ENCODE data around the gene UBN1. TPM values are rescaled to one million over a fixed set of nuclear protein-coding genes. Genes with fewer than 3 reads are reported as not detected.
"Not testable (repeated sequence)": the region's sequence is repeated elsewhere in the genome, so short reads cannot be mapped to it uniquely, and the experiment has no call there.

The UBN1 gene
- polyA plus RNA-seq, 1 donor = 38.2 TPM

GRCh38 chr16:4893103-4893862, 46.0 kb downstream of the UBN1 start:
- Histone ChIP-seq H3K27me3 (ENCODE audit: control insufficient read depth, insufficient read depth, low read length) (no peaks in the 10 kb centered on the region), H3K4me3 (ENCODE audit: low read length) (no peak overlapping the region), H3K4me1 (ENCODE audit: control insufficient read depth, insufficient read depth, low read length) (no peaks in the 10 kb centered on the region), H3K9me3 (ENCODE audit: control insufficient read depth, low read depth, low read length) (no peaks in the 10 kb centered on the region), H3K27ac (ENCODE audit: low read length) (no peak overlapping the region), H3K36me3 (ENCODE audit: control insufficient read depth, insufficient read depth, low read length) (peaks cover 79% of the 10 kb centered on the region)
- WGBS (ENCODE audit: insufficient coverage, low lambda C conversion rate) = no CpG with 5 or more reads among the region's 26 CpGs
- DNase-seq = no peak

- Histone ChIP-seq H3K27ac (ENCODE audit: low read length) (no peak overlapping the region), H3K4me3 (ENCODE audit: low read length) (no peak overlapping the region), H3K9me3 (ENCODE audit: control insufficient read depth, low read depth, low read length) (peaks cover 8% of the 10 kb centered on the region), H3K4me1 (ENCODE audit: control insufficient read depth, insufficient read depth, low read length) (no peaks in the 10 kb centered on the region), H3K27me3 (ENCODE audit: control insufficient read depth, insufficient read depth, low read length) (no peaks in the 10 kb centered on the region), H3K36me3 (ENCODE audit: control insufficient read depth, insufficient read depth, low read length) (peaks cover 85% of the 10 kb centered on the region)
- no CpG with 5 or more reads among the region's 22 CpGs for WGBS (ENCODE audit: insufficient coverage, low lambda C conversion rate)
- DNase-seq = no peak
Observed at GRCh38 chr16:4894276-4895150, 47.2 kb downstream of the UBN1 start.

GRCh38 chr16:4895366-4895765, 48.1 kb downstream of the UBN1 start:
- Histone ChIP-seq H3K9me3 (ENCODE audit: control insufficient read depth, low read depth, low read length) (peaks cover 8% of the 10 kb centered on the region), H3K27ac (ENCODE audit: low read length) (no peak overlapping the region), H3K27me3 (ENCODE audit: control insufficient read depth, insufficient read depth, low read length) (no peaks in the 10 kb centered on the region), H3K4me1 (ENCODE audit: control insufficient read depth, insufficient read depth, low read length) (no peaks in the 10 kb centered on the region), H3K4me3 (ENCODE audit: low read length) (no peak overlapping the region), H3K36me3 (ENCODE audit: control insufficient read depth, insufficient read depth, low read length) (peaks cover 77% of the 10 kb centered on the region)
- DNase-seq = no peak
- WGBS (ENCODE audit: insufficient coverage, low lambda C conversion rate) = no CpG with 5 or more reads among the region's 13 CpGs

- H3K9me3 ChIP-seq (ENCODE audit: control insufficient read depth, low read depth, low read length); H3K4me3 ChIP-seq (ENCODE audit: low read length); H3K27me3 ChIP-seq (ENCODE audit: control insufficient read depth, insufficient read depth, low read length); DNase-seq; H3K4me1 ChIP-seq (ENCODE audit: control insufficient read depth, insufficient read depth, low read length); H3K27ac ChIP-seq (ENCODE audit: low read length): not testable (repeated sequence)
- peaks cover 72% of the 10 kb centered on the region for H3K36me3 ChIP-seq (ENCODE audit: control insufficient read depth, insufficient read depth, low read length)
- 100% methylated on average over 1 of the region's 9 CpGs for WGBS (ENCODE audit: insufficient coverage, low lambda C conversion rate)
Observed at GRCh38 chr16:4896761-4897160, 49.5 kb downstream of the UBN1 start.

GRCh38 chr16:4897328-4897727, 50.0 kb downstream of the UBN1 start:
- H3K27ac ChIP-seq (ENCODE audit: low read length) = no peak overlapping the region
- H3K9me3 ChIP-seq (ENCODE audit: control insufficient read depth, low read depth, low read length) = peaks cover 8% of the 10 kb centered on the region
- no peak for DNase-seq
- H3K27me3 ChIP-seq (ENCODE audit: control insufficient read depth, insufficient read depth, low read length) = no peaks in the 10 kb centered on the region
- peaks cover 72% of the 10 kb centered on the region for H3K36me3 ChIP-seq (ENCODE audit: control insufficient read depth, insufficient read depth, low read length)
- H3K4me3 ChIP-seq (ENCODE audit: low read length) = no peak overlapping the region
- no peaks in the 10 kb centered on the region for H3K4me1 ChIP-seq (ENCODE audit: control insufficient read depth, insufficient read depth, low read length)
- no CpG with 5 or more reads among the region's 7 CpGs for whole genome bisulfite sequencing (ENCODE audit: insufficient coverage, low lambda C conversion rate)

GRCh38 chr16:4898811-4899473, 51.7 kb downstream of the UBN1 start:
- Histone ChIP-seq H3K36me3 (ENCODE audit: control insufficient read depth, insufficient read depth, low read length) (peaks cover 66% of the 10 kb centered on the region), H3K4me1 (ENCODE audit: control insufficient read depth, insufficient read depth, low read length) (no peaks in the 10 kb centered on the region), H3K9me3 (ENCODE audit: control insufficient read depth, low read depth, low read length) (peaks cover 8% of the 10 kb centered on the region), H3K27ac (ENCODE audit: low read length) (no peak overlapping the region), H3K4me3 (ENCODE audit: low read length) (no peak overlapping the region), H3K27me3 (ENCODE audit: control insufficient read depth, insufficient read depth, low read length) (no peaks in the 10 kb centered on the region)
- WGBS (ENCODE audit: insufficient coverage, low lambda C conversion rate) = no CpG with 5 or more reads among the region's 28 CpGs
- DNase-seq = no peak

- no peak for DNase-seq
- no CpG with 5 or more reads among the region's 6 CpGs for WGBS (ENCODE audit: insufficient coverage, low lambda C conversion rate)
- H3K36me3 ChIP-seq (ENCODE audit: control insufficient read depth, insufficient read depth, low read length) = peaks cover 65% of the 10 kb centered on the region
- no peaks in the 10 kb centered on the region for H3K27me3 ChIP-seq (ENCODE audit: control insufficient read depth, insufficient read depth, low read length)
- no peaks in the 10 kb centered on the region for H3K4me1 ChIP-seq (ENCODE audit: control insufficient read depth, insufficient read depth, low read length)
- H3K9me3 ChIP-seq (ENCODE audit: control insufficient read depth, low read depth, low read length) = peaks cover 8% of the 10 kb centered on the region
- H3K4me3 ChIP-seq (ENCODE audit: low read length) = no peak overlapping the region
- H3K27ac ChIP-seq (ENCODE audit: low read length) = no peak overlapping the region
Observed at GRCh38 chr16:4899474-4899846, 52.2 kb downstream of the UBN1 start.

GRCh38 chr16:4900036-4900435, 52.8 kb downstream of the UBN1 start:
- Histone ChIP-seq H3K4me1 (ENCODE audit: control insufficient read depth, insufficient read depth, low read length) (no peaks in the 10 kb centered on the region), H3K4me3 (ENCODE audit: low read length) (no peak overlapping the region), H3K27ac (ENCODE audit: low read length) (no peak overlapping the region), H3K36me3 (ENCODE audit: control insufficient read depth, insufficient read depth, low read length) (peaks cover 60% of the 10 kb centered on the region), H3K27me3 (ENCODE audit: control insufficient read depth, insufficient read depth, low read length) (no peaks in the 10 kb centered on the region), H3K9me3 (ENCODE audit: control insufficient read depth, low read depth, low read length) (peaks cover 8% of the 10 kb centered on the region)
- no peak for DNase-seq
- WGBS (ENCODE audit: insufficient coverage, low lambda C conversion rate) = no CpG with 5 or more reads among the region's 8 CpGs

- no peak for DNase-seq
- Histone ChIP-seq H3K4me1 (ENCODE audit: control insufficient read depth, insufficient read depth, low read length) (no peaks in the 10 kb centered on the region), H3K4me3 (ENCODE audit: low read length) (no peak overlapping the region), H3K27me3 (ENCODE audit: control insufficient read depth, insufficient read depth, low read length) (no peaks in the 10 kb centered on the region), H3K36me3 (ENCODE audit: control insufficient read depth, insufficient read depth, low read length) (peaks cover 53% of the 10 kb centered on the region), H3K27ac (ENCODE audit: low read length) (no peak overlapping the region), H3K9me3 (ENCODE audit: control insufficient read depth, low read depth, low read length) (peaks cover 8% of the 10 kb centered on the region)
- WGBS (ENCODE audit: insufficient coverage, low lambda C conversion rate) = 60% methylated on average over 1 of the region's 11 CpGs
Observed at GRCh38 chr16:4900750-4901149, 53.5 kb downstream of the UBN1 start.

GRCh38 chr16:4902038-4902437, 54.8 kb downstream of the UBN1 start:
- no CpG with 5 or more reads among the region's 13 CpGs for WGBS (ENCODE audit: insufficient coverage, low lambda C conversion rate)
- Histone ChIP-seq H3K9me3 (ENCODE audit: control insufficient read depth, low read depth, low read length) (peaks cover 8% of the 10 kb centered on the region), H3K36me3 (ENCODE audit: control insufficient read depth, insufficient read depth, low read length) (peaks cover 44% of the 10 kb centered on the region)

More at GRCh38 chr16:4902038-4902437, 54.8 kb downstream of the UBN1 start:
- Histone ChIP-seq H3K4me1 (ENCODE audit: control insufficient read depth, insufficient read depth, low read length) (no peaks in the 10 kb centered on the region), H3K27me3 (ENCODE audit: control insufficient read depth, insufficient read depth, low read length) (no peaks in the 10 kb centered on the region), H3K4me3 (ENCODE audit: low read length) (no peak overlapping the region), H3K27ac (ENCODE audit: low read length) (no peak overlapping the region)
- DNase-seq = no peak

All from large intestine (tissue), 3 donors.